HK-2 (cell line): ENCODE results near the gene PXDN.
"Not testable (repeated sequence)": the region's sequence is repeated elsewhere in the genome, so short reads cannot be mapped to it uniquely, and the experiment has no call there.

Experiments
- DNase-seq: peaks from one replicate; pipeline ENCODE4 v3.0.0-alpha.2; 2018; ENCODE audit not compliant: unreplicated experiment

PXDN gene

GRCh38 chr2:1702186-1702565 is 42.1 kb downstream of the PXDN start:
- no peak for DNase-seq

GRCh38 chr2:1701556-1702185 is 42.6 kb downstream of the PXDN start:
- no peak for DNase-seq

- DNase-seq = no peak
These were observed 43.3 kb downstream of the PXDN start for GRCh38 chr2:1701020-1701419.

GRCh38 chr2:1700427-1700826 is 43.9 kb downstream of the PXDN start:
- DNase-seq = not testable (repeated sequence)

GRCh38 chr2:1698188-1698945 is 45.9 kb downstream of the PXDN start:
- no peak for DNase-seq

GRCh38 chr2:1697601-1698000 is 46.7 kb downstream of the PXDN start:
- no peak for DNase-seq

- DNase-seq = no peak
These were observed 47.8 kb downstream of the PXDN start for GRCh38 chr2:1696472-1696871.

- no peak for DNase-seq
These were observed 49.7 kb downstream of the PXDN start for GRCh38 chr2:1694371-1695271.

GRCh38 chr2:1693723-1694122 is 50.6 kb downstream of the PXDN start:
- DNase-seq = no peak

GRCh38 chr2:1692342-1692741 is 52.0 kb downstream of the PXDN start:
- DNase-seq = no peak

GRCh38 chr2:1691366-1691765 is 52.9 kb downstream of the PXDN start:
- no peak for DNase-seq

- no peak for DNase-seq
These were observed 54.1 kb downstream of the PXDN start for GRCh38 chr2:1690056-1690775.

GRCh38 chr2:1688859-1689258 is 55.5 kb downstream of the PXDN start:
- no peak for DNase-seq

GRCh38 chr2:1688161-1688560 is 56.2 kb downstream of the PXDN start:
- no peak for DNase-seq

GRCh38 chr2:1687254-1687653 is 57.1 kb downstream of the PXDN start:
- DNase-seq = no peak

GRCh38 chr2:1686784-1687105 is 57.6 kb downstream of the PXDN start:
- DNase-seq = no peak

- DNase-seq = no peak
These were observed 58.1 kb downstream of the PXDN start for GRCh38 chr2:1685957-1686783.

- no peak for DNase-seq
These were observed 59.0 kb downstream of the PXDN start for GRCh38 chr2:1685078-1685956.

GRCh38 chr2:1683297-1683696 is 61.0 kb downstream of the PXDN start:
- DNase-seq = no peak

- no peak for DNase-seq
These were observed 62.2 kb downstream of the PXDN start for GRCh38 chr2:1682181-1682440.
